Measurements from ENCODE around the gene SLC43A3. TPM values are rescaled to one million over a fixed set of nuclear protein-coding genes. Genes with fewer than 3 reads are reported as not detected.
A peak's percentile ranks its signal among the peaks of the same experiment; 100 is the strongest.

Gene SLC43A3
- total RNA-seq, 4 donors from 2014 or later, result 26.6 to 90.4 (median 77.0) TPM

DNA sequence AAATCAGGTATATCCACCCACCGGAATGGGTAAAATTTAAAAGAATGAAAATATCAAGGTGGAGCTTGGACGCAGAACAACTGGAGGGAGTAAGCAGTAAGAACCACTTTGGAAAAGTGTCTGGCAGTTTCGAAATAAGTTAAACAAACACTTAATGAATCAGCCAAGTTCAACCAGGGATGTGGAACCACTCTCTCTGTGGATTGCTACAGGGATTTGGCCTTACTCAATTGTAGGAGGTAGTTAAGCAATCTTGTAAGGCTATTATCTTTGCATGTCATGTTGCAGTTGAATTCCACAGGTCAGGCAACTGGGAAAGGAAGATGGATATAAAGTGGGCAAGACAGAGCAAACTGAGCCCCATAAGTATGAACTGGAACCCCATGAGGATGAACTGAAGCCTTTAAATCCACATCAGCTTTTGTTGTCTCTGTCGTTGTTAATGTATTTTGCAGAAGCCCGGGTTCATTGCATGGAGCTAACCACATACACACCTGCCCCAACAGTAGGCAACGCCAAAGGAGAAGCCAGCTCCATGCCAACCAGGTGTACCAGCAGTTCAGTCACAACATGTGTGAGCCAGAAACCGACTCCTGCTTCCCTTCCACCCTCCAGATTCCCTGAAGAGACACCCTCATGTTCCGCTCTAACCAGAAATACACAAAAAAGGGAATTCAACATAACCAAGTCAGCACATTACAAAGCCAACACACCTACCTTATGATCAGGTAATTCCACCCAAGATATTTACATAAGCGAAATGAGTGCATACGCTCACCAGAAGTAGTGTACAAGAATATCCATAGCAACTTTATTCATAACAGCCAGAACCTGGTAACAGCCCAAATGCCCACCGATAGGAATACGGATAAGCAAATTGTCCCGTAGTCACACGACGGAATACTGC lies 8.0 kb upstream of the SLC43A3 start:
- peak; percentile 63 to 78 for TF ChIP-seq POLR2AphosphoS5 (IDR thresholded peaks at IDR 0.05)
- no peak for TF ChIP-seq POLR2A (IDR thresholded peaks at IDR 0.05; ENCODE audit: low read depth)
- peaks cover 13 to 42% (median 32%) of the 10 kb centered on the region in 4 donors for H3K4me1 ChIP-seq
- WGBS, result 74% methylated on average over 15 of the region's 15 CpGs
- H3K4me3 ChIP-seq, result no peak overlapping the region
- DNase-seq (ENCODE audit: extremely low spot score), result no peak
- no peaks in the 10 kb centered on the region for H3K27me3 ChIP-seq
- H3K9me3 ChIP-seq, result no peaks in the 10 kb centered on the region
- intact Hi-C loops (cut with DNase I), result loop anchor here (5.0 kb wide), 1 partner anchor 108 kb away; no protein-coding TSS in a partner anchor
- H3K36me3 ChIP-seq, result no peaks in the 10 kb centered on the region
- peak overlapping the region; percentile 51 to 71 (median 60) for H3K27ac ChIP-seq (replicated peaks in 1 of 4)

DNA sequence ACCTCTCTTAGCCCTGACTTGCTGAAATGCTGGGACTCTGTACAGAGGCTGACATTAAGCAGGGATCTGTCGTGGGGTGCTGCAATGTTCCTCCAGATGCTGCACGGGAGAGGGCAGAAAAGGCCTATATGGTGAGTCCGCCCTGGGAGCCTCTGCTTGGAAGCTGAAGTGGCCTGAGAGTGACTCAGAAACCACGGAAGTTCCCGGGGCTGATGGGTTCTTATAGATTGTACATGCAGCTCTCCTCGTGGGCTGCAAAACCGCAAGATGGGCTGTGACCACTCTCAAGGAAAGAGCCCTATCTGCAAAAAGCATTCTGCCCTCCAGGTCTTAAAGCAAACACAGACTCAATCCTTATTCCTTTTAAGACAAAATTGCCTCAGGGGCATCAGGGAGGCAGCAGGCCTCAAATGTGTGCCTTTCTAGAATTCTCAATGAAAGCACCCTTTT lies 5.8 kb upstream of the SLC43A3 start:
- TF ChIP-seq POLR2A (IDR thresholded peaks at IDR 0.05; ENCODE audit: low read depth) (no peak), POLR2AphosphoS5 (IDR thresholded peaks at IDR 0.05) (no peak)
- WGBS, result 75% methylated on average over 3 of the region's 7 CpGs
- intact Hi-C loops (cut with DNase I), result loop anchor here (5.0 kb wide), 1 partner anchor 105 kb away; no protein-coding TSS in a partner anchor
- DNase-seq (ENCODE audit: extremely low spot score), result no peak
- Histone ChIP-seq H3K27me3 (no peaks in the 10 kb centered on the region), H3K4me1 (peaks cover 28 to 56% (median 44%) of the 10 kb centered on the region in 4 donors), H3K9me3 (no peaks in the 10 kb centered on the region), H3K36me3 (no peaks in the 10 kb centered on the region), H3K4me3 (no peak overlapping the region), H3K27ac (replicated peaks in 1 of 4) (peak overlapping the region in 2 of 4 donors; percentile 4 to 12)

DNA sequence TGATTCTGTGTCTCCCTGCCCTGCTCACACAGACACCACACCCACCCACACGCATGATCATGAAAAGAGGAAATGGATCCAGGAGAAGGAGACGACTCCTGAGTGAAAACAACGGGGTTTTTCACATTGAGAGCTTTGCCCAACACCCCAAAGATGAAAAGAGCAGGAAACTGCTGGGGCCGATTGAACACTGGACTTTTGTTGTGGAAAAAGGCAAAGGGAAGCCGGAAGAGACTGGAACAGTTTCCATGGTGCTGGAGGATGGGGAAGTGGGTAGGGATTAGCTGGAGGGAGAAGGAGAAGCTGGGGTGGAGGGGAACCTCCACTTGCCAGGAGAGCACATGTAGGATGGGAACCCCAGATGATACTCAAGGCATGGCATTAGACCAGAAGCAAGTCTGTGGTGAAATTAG lies 5.2 kb upstream of the SLC43A3 start:
- DNase-seq (ENCODE audit: extremely low spot score), result no peak
- intact Hi-C loops (cut with DNase I), result loop anchor here (5.0 kb wide), 1 partner anchor 105 kb away; no protein-coding TSS in a partner anchor
- H3K27me3 ChIP-seq, result no peaks in the 10 kb centered on the region
- H3K27ac ChIP-seq (replicated peaks in 1 of 4), result peak overlapping the region in 2 of 4 donors; percentile 4 to 12
- no peaks in the 10 kb centered on the region for H3K36me3 ChIP-seq
- 67% methylated on average over 5 of the region's 5 CpGs for WGBS
- no peak for TF ChIP-seq POLR2AphosphoS5 (IDR thresholded peaks at IDR 0.05)
- TF ChIP-seq POLR2A (IDR thresholded peaks at IDR 0.05; ENCODE audit: low read depth), result no peak
- no peak for TF ChIP-seq EP300 (IDR thresholded peaks at IDR 0.05)
- TF ChIP-seq, protein P1, sequence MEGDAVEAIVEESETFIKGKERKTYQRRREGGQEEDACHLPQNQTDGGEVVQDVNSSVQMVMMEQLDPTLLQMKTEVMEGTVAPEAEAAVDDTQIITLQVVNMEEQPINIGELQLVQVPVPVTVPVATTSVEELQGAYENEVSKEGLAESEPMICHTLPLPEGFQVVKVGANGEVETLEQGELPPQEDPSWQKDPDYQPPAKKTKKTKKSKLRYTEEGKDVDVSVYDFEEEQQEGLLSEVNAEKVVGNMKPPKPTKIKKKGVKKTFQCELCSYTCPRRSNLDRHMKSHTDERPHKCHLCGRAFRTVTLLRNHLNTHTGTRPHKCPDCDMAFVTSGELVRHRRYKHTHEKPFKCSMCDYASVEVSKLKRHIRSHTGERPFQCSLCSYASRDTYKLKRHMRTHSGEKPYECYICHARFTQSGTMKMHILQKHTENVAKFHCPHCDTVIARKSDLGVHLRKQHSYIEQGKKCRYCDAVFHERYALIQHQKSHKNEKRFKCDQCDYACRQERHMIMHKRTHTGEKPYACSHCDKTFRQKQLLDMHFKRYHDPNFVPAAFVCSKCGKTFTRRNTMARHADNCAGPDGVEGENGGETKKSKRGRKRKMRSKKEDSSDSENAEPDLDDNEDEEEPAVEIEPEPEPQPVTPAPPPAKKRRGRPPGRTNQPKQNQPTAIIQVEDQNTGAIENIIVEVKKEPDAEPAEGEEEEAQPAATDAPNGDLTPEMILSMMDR (IDR thresholded peaks at IDR 0.05), result no peak
- H3K4me1 ChIP-seq, result peaks cover 34 to 62% (median 50%) of the 10 kb centered on the region in 4 donors
- no peak overlapping the region for H3K4me3 ChIP-seq
- H3K9me3 ChIP-seq, result no peaks in the 10 kb centered on the region

DNA sequence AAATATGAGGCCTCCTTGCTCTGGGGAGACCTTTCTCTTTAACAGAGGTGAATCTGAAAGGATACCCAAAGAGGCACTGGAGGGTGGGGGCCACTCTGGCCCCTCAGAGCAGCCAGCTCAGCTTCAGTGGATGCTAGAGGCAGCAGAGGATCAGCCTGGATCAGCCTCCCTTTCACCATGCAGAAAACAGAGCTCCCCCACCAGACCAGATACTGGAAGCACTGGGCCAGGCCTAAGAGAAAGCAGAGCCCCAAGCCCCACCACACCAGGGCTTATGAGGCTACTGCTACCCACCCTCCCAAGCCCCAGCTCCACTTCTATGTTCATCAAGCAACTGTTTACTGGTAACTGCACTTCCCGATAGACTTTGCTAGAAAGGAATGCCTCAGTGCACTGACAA lies 4.0 kb upstream of the SLC43A3 start:
- H3K36me3 ChIP-seq, result no peaks in the 10 kb centered on the region
- no peak for DNase-seq (ENCODE audit: extremely low spot score)
- no peaks in the 10 kb centered on the region for H3K9me3 ChIP-seq
- no peaks in the 10 kb centered on the region for H3K27me3 ChIP-seq
- H3K27ac ChIP-seq (replicated peaks in 1 of 4), result peak overlapping the region in 1 of 4 donors; percentile 5
- WGBS, result 80% methylated on average over 1 of the region's 1 CpG
- peaks cover 46 to 74% (median 62%) of the 10 kb centered on the region in 4 donors for H3K4me1 ChIP-seq
- intact Hi-C loops (cut with DNase I), result loop anchor here (5.0 kb wide), 1 partner anchor 104 kb away; no protein-coding TSS in a partner anchor
- TF ChIP-seq POLR2A (IDR thresholded peaks at IDR 0.05; ENCODE audit: low read depth) (no peak), POLR2AphosphoS5 (IDR thresholded peaks at IDR 0.05) (no peak), EP300 (IDR thresholded peaks at IDR 0.05) (no peak)
- TF ChIP-seq, protein P1 (IDR thresholded peaks at IDR 0.05), result no peak
- no peak overlapping the region for H3K4me3 ChIP-seq

GRCh38 chr11:57429946-57430345 lies 3.0 kb upstream of the SLC43A3 start:
- DNase-seq (ENCODE audit: extremely low spot score), result no peak
- WGBS, result 78% methylated on average over 4 of the region's 4 CpGs
- intact Hi-C loops (cut with DNase I), result loop anchor here (5.0 kb wide), 1 partner anchor 103 kb away; no protein-coding TSS in a partner anchor

More at GRCh38 chr11:57429946-57430345, 3.0 kb upstream of the SLC43A3 start:
- Histone ChIP-seq H3K4me1 (peaks cover 53 to 79% (median 63%) of the 10 kb centered on the region in 4 donors), H3K27me3 (no peaks in the 10 kb centered on the region), H3K36me3 (no peaks in the 10 kb centered on the region), H3K27ac (replicated peaks in 1 of 4) (peak overlapping the region in 1 of 4 donors; percentile 99), H3K9me3 (no peaks in the 10 kb centered on the region), H3K4me3 (no peak overlapping the region)
- no peak for TF ChIP-seq EP300 (IDR thresholded peaks at IDR 0.05)
- no peak for TF ChIP-seq POLR2A (IDR thresholded peaks at IDR 0.05; ENCODE audit: low read depth)
- TF ChIP-seq, protein P1 (IDR thresholded peaks at IDR 0.05), result no peak
- no peak for TF ChIP-seq POLR2AphosphoS5 (IDR thresholded peaks at IDR 0.05)
